GM12878 (cell line): Measurements from ENCODE around the gene NUP210L. TPM values are rescaled to one million over a fixed set of nuclear protein-coding genes. Genes with fewer than 3 reads are reported as not detected.
A peak's percentile ranks its signal among the peaks of the same experiment; 100 is the strongest.

Source experiments
- ATAC-seq: fragments of 200-7000 bp; cut with Tn5 transposase; 3 replicates; pipeline ENCODE4 v1.9.1; 2020; ENCODE audit warnings: mild to moderate bottlenecking, moderate library complexity
- BruUV-seq: library from RNA; stranded (reverse); fragments of 400-500 nt; replicated peaks from 2 replicates; lab custom pipeline; 2021; lab: Mats Ljungman, UMichigan
- CTCF ChIA-PET: fragments of 300-600 bp; sonication (Branson Sonifier 250); formaldehyde crosslinking; extraction: SDS; loops from one replicate; lab custom pipeline; 2021; ENCODE audit warnings: inconsistent platforms; lab: Yijun Ruan, JAX
- POLR2A ChIA-PET: fragments of 350-600 bp; formaldehyde crosslinking; extraction: SDS; loops from one replicate; lab custom pipeline; 2021; ENCODE audit warnings: inconsistent platforms; lab: Charles Lee
- RAD21 ChIA-PET: fragments of 300-600 bp; sonication (Branson Sonifier 250); formaldehyde crosslinking; loops from one replicate; lab custom pipeline; 2023; ENCODE audit warnings: antibody characterized with exemption; ENCODE audit not compliant: unreplicated experiment; lab: Charles Lee
- SMC1A ChIA-PET: fragments of 300-600 bp; sonication (Branson Sonifier 250); formaldehyde crosslinking; loops from one replicate; lab custom pipeline; 2023; ENCODE audit not compliant: unreplicated experiment, uncharacterized antibody; lab: Charles Lee
- DNase-seq: peaks from one replicate; pipeline ENCODE4 v3.0.0-alpha.2; 2011; ENCODE audit warnings: low read depth, low spot score
- FAIRE-seq: peaks from 3 replicates; lab custom pipeline; 2011; peaks lifted over from hg19 to GRCh38; lab: Jason Lieb, UNC
- H2AFZ ChIP-seq: 2 replicates; pipeline ENCODE4 v1.6.0; 2011; ENCODE audit warnings: low read depth, low read length, control low read depth; ENCODE audit not compliant: control insufficient read depth
- H3K27ac ChIP-seq: 2 replicates; pipeline ENCODE4 v1.5.1; 2011; ENCODE audit warnings: control low read depth; ENCODE audit not compliant: control insufficient read depth, insufficient read depth
- H3K27me3 ChIP-seq, 2 experiments: replicated peaks in 1 of 2; 2 replicates each; pipeline versions ENCODE4 v1.6.0 to v1.6.1; 2011; ENCODE audit warnings: low read length in 1 of 2; ENCODE audit not compliant: control insufficient read depth in 2 of 2, insufficient read depth in 2 of 2
- H3K36me3 ChIP-seq, 2 experiments: 2 replicates each; pipeline ENCODE4 v1.5.1; 2011; ENCODE audit warnings: low read length in 1 of 2; ENCODE audit not compliant: control insufficient read depth in 2 of 2, insufficient read depth in 2 of 2
- H3K4me1 ChIP-seq: 2 replicates; pipeline ENCODE4 v1.6.1; 2011; ENCODE audit warnings: mild to moderate bottlenecking, low read length, moderate library complexity, mixed read lengths; ENCODE audit not compliant: control insufficient read depth, insufficient read depth
- H3K4me2 ChIP-seq: 2 replicates; pipeline ENCODE4 v1.6.0; 2011; ENCODE audit warnings: control low read depth; ENCODE audit not compliant: control insufficient read depth, insufficient read depth
- H3K4me3 ChIP-seq: fragments of 200-600 bp; sonication (generic); 2 replicates; pipeline ENCODE4 v1.5.1; 2016
- H3K79me2 ChIP-seq: 2 replicates; pipeline ENCODE4 v1.6.0; 2011; ENCODE audit warnings: low read length; ENCODE audit not compliant: control insufficient read depth, insufficient read depth
- H3K9ac ChIP-seq: 2 replicates; pipeline ENCODE4 v1.8.0; 2011; ENCODE audit warnings: low read length, control low read depth, mixed read lengths; ENCODE audit not compliant: control insufficient read depth, insufficient read depth
- H3K9me3 ChIP-seq: replicated peaks from 3 replicates; pipeline ENCODE4 v1.5.1; 2011; ENCODE audit warnings: mild to moderate bottlenecking, low read length; ENCODE audit not compliant: control insufficient read depth, insufficient read depth
- H4K20me1 ChIP-seq: 2 replicates; pipeline ENCODE4 v1.6.0; 2011; ENCODE audit not compliant: control insufficient read depth, insufficient read depth
- FOXM1 ChIP-seq: IDR thresholded peaks from 2 replicates; pipeline ENCODE4 v1.6.1; 2012; ENCODE audit warnings: low read depth, mild to moderate bottlenecking, inconsistent platforms, low read length, moderate library complexity
- GABPA ChIP-seq: IDR thresholded peaks from 2 replicates; pipeline ENCODE4 v1.6.1; 2014; ENCODE audit warnings: antibody characterized with exemption, low read depth, mild to moderate bottlenecking, inconsistent platforms
- HCFC1 ChIP-seq: fragments of 150-350 bp; IDR thresholded peaks from 2 replicates; pipeline ENCODE4 v1.6.1; 2014; ENCODE audit warnings: low read length
- HDAC6 ChIP-seq: fragments of 200-600 bp; sonication (generic); IDR thresholded peaks from one replicate; pipeline ENCODE4 v1.8.0; 2017; ENCODE audit warnings: antibody characterized with exemption; ENCODE audit not compliant: unreplicated experiment
- KLF5 ChIP-seq: fragments of 450-650 bp; IDR thresholded peaks from 2 replicates; pipeline ENCODE4 v1.6.1; 2014; ENCODE audit warnings: mild to moderate bottlenecking; ENCODE audit not compliant: partially characterized antibody
- MYB ChIP-seq: fragments of 150-350 bp; IDR thresholded peaks from 2 replicates; pipeline ENCODE4 v1.6.1; 2014; ENCODE audit warnings: mild to moderate bottlenecking, low read depth, low read length, borderline replicate concordance
- POU2F2 ChIP-seq: IDR thresholded peaks from 3 replicates; pipeline ENCODE4 v1.6.1; 2011; ENCODE audit warnings: low read depth, mild to moderate bottlenecking, low read length, borderline replicate concordance
- TCF3 ChIP-seq: IDR thresholded peaks from 2 replicates; pipeline ENCODE4 v1.6.1; 2012; ENCODE audit warnings: low read depth, mild to moderate bottlenecking, low read length, borderline replicate concordance; ENCODE audit not compliant: insufficient read depth
- ZNF217 ChIP-seq: fragments of 450-650 bp; IDR thresholded peaks from 2 replicates; pipeline ENCODE4 v1.6.1; 2017; ENCODE audit warnings: antibody characterized with exemption, mild to moderate bottlenecking
- ZNF274 ChIP-seq: IDR thresholded peaks from one replicate; pipeline ENCODE4 v1.8.0; 2011; ENCODE audit not compliant: insufficient read length, insufficient read depth
- ZNF622 ChIP-seq: fragments of 450-650 bp; IDR thresholded peaks from 2 replicates; pipeline ENCODE4 v1.6.1; 2017; ENCODE audit warnings: mild to moderate bottlenecking, inconsistent platforms
- ZSCAN29 ChIP-seq: fragments of 450-650 bp; IDR thresholded peaks from 2 replicates; pipeline ENCODE4 v1.6.1; 2017; ENCODE audit warnings: mild to moderate bottlenecking, moderate library complexity
- WGBS: methylation state at CpG from one replicate; pipeline ENCODE4 v1.1.6; 2016; ENCODE audit warnings: low lambda C conversion rate; ENCODE audit not compliant: insufficient replicate concordance, insufficient coverage; ENCODE audit errors: missing lambda C conversion rate; 5-methylcytosine and 5-hydroxymethylcytosine counted together
- in situ Hi-C: fragments of 300-500 bp; cut with MboI; formaldehyde crosslinking; loops from 9 replicates; pipeline ENCODE4 v1.14.3; 2018; ENCODE audit warnings: mixed read lengths
- intact Hi-C: fragments of 100-400 bp; cut with micrococcal nuclease; formaldehyde crosslinking; loops from one replicate; pipeline ENCODE4 v1.14.2; 2022; ENCODE audit not compliant: unreplicated experiment
- polyA plus RNA-seq, 11 experiments: library from polyadenylated mRNA; depleted of rRNA in 4 of 11; unstranded in 6 of 11; stranded (reverse) in 5 of 11; fragments of >200 nt; fragmentation: Nextera tagmentation in 4 of 11; fragmentation: Illumina TruSeq in 1 of 11; extraction: Ambion mirVana in 4 of 11; extraction: Trizol in 1 of 11; gene quantifications; 1 replicate in 1 of 11; 2 replicates in 10 of 11; pipeline versions ENCODE4 v1.2.1 to v1.2.3, GENCODE V29; 2011 to 2016; ENCODE audit warnings: inconsistent platforms in 2 of 11, missing spikeins in 2 of 11, low read depth in 1 of 11
- total RNA-seq, 4 experiments: library from RNA; depleted of rRNA in 3 of 4; stranded (reverse); fragments of >200 nt in 3 of 4; fragmentation: Illumina TruSeq in 1 of 4; extraction: Trizol in 1 of 4; gene quantifications; 2 replicates each; pipeline versions ENCODE4 v1.2.1 to v1.2.3, GENCODE V29; 2013 to 2021
- TF ChIP-seq, protein P1 (sequence below), 3 experiments: IDR thresholded peaks in 2 of 3; conservative IDR thresholded peaks in 1 of 3; 2 replicates each; pipeline ENCODE4 v1.5.1; 2011; ENCODE audit warnings: low read depth in 3 of 3, low read length in 3 of 3, mild to moderate bottlenecking in 3 of 3, control low read depth in 2 of 3, moderate library complexity in 2 of 3, inconsistent platforms in 1 of 3, mixed read lengths in 1 of 3; ENCODE audit not compliant: control insufficient read depth in 2 of 3, insufficient read depth in 1 of 3; ENCODE audit errors: extremely low read depth in 1 of 3

NUP210L gene
- total and polyA plus RNA-seq, 10 of the 15 experiments (the other 5 are each of a cell fraction or from before 2014, with no cell fraction given): 0.04 to 0.08 (median 0.07) TPM; not detected in 7

DNA sequence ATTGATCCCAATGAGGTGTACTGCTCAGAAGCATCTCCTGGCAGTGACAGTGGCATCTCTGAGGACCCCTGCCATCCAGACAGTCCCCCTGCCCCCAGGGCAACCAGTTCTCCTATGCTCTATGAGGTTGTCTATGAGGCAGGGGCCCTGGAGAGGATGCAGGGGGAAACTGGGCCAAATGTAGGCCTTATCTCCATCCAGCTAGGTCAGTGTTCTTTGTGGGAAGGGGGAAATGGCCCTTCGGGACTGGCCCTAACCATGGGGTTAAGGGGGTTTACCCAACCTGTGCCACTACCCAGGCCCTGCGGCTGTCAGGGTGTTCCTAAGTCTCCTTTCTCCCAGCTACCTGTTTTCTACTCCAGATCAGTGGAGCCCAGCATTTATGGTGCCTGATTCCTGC, 185.9 kb downstream of the NUP210L start:
- in situ Hi-C loops: no loop called here
- ATAC-seq (no peak), FAIRE-seq (no peak), DNase-seq (no peak)
- TF ChIP-seq HCFC1 (no peak), KLF5 (no peak), ZNF274 (no peak), GABPA (no peak), MYB (no peak), ZNF217 (no peak), TCF3 (no peak), ZNF622 (no peak), FOXM1 (no peak), HDAC6 (no peak), ZSCAN29 (no peak), POU2F2 (no peak)
- TF ChIP-seq, protein P1, sequence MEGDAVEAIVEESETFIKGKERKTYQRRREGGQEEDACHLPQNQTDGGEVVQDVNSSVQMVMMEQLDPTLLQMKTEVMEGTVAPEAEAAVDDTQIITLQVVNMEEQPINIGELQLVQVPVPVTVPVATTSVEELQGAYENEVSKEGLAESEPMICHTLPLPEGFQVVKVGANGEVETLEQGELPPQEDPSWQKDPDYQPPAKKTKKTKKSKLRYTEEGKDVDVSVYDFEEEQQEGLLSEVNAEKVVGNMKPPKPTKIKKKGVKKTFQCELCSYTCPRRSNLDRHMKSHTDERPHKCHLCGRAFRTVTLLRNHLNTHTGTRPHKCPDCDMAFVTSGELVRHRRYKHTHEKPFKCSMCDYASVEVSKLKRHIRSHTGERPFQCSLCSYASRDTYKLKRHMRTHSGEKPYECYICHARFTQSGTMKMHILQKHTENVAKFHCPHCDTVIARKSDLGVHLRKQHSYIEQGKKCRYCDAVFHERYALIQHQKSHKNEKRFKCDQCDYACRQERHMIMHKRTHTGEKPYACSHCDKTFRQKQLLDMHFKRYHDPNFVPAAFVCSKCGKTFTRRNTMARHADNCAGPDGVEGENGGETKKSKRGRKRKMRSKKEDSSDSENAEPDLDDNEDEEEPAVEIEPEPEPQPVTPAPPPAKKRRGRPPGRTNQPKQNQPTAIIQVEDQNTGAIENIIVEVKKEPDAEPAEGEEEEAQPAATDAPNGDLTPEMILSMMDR (IDR thresholded peaks at IDR 0.05 in 2 of 3, conservative IDR thresholded peaks at IDR 0.05 in 1 of 3; ENCODE audit: control insufficient read depth in 2 of 3, extremely low read depth in 1 of 3, insufficient read depth in 1 of 3, low read depth in 3 of 3, low read length in 3 of 3): no peak
- ChIA-PET RAD21 (interaction anchor here (0.6 to 4.5 kb wide), 3 partner anchors 9 to 24 kb away, joined by 4 to 34 read pairs (median 5); partner anchors contain the start of genes CRTC2, DENND4B and JTB), POLR2A (interaction anchor here (0.7 to 10.0 kb wide), 5 partner anchors 8 to 129 kb away, joined by 3 to 132 read pairs (median 6); partner anchors contain the start of genes JTB and RAB13), CTCF (interaction anchor here (1.2 to 7.1 kb wide), 4 partner anchors 8 to 163 kb away, joined by 3 to 64 read pairs (median 42); partner anchors contain the start of genes JTB and RAB13), SMC1A (interaction anchor here (1.2 to 7.7 kb wide), 4 partner anchors 8 to 49 kb away, joined by 4 to 82 read pairs (median 23); partner anchors contain the start of genes GATAD2B, JTB and RAB13)
- H3K27me3 ChIP-seq: no peaks in the 10 kb centered on the region
- peaks cover 19% of the 10 kb centered on the region for H3K4me1 ChIP-seq
- peak overlapping the region; percentile 91 for H3K4me2 ChIP-seq
- no TSS peak for BruUV-seq
- peak overlapping the region; percentile 92; the same call in 1 of the 2 replicates for H3K4me3 ChIP-seq
- 24% methylated on average over 2 of the region's 2 CpGs for WGBS
- peaks cover 27% of the 10 kb centered on the region for H3K79me2 ChIP-seq
- no peaks in the 10 kb centered on the region for H4K20me1 ChIP-seq
- H2AFZ ChIP-seq: no peak overlapping the region
- H3K9ac ChIP-seq: peak overlapping the region; percentile 94; the same call in 1 of the 2 replicates
- H3K9me3 ChIP-seq: no peaks in the 10 kb centered on the region
- intact Hi-C loops: loop anchor here (5.0 kb wide), 2 partner anchors 147 to 162 kb away; no protein-coding TSS in a partner anchor
- H3K27ac ChIP-seq: peak overlapping the region; percentile 91; the same call in 1 of the 2 replicates
- H3K36me3 ChIP-seq: peaks cover 5 to 7% of the 10 kb centered on the region in 2 experiments; a peak in 3 of 4 replicates
